T follicular helper cell (primary cell): ENCODE results near the gene CACNA1G.

Experiments used
- DNase-seq: peaks from one replicate; pipeline ENCODE4 v3.0.0-alpha.2; 2020; ENCODE audit warnings: low read depth

CACNA1G gene

DNA sequence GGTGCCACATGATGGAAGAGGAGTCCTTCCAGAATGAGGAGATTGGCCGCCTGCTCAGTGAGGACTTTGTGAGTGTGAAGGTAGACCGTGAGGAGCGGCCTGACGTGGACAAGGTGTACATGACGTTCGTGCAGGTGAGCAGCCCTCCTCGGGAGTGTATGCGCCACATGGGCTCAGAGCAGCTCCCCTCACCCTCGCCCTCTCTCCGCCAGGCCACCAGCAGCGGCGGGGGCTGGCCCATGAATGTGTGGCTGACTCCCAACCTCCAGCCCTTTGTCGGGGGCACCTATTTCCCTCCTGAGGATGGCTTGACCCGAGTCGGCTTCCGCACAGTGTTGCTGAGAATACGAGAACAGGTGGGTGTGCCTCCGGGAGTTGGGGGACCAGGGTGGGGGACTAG is 11.7 kb upstream of the CACNA1G start:
- DNase-seq, result no peak

DNA sequence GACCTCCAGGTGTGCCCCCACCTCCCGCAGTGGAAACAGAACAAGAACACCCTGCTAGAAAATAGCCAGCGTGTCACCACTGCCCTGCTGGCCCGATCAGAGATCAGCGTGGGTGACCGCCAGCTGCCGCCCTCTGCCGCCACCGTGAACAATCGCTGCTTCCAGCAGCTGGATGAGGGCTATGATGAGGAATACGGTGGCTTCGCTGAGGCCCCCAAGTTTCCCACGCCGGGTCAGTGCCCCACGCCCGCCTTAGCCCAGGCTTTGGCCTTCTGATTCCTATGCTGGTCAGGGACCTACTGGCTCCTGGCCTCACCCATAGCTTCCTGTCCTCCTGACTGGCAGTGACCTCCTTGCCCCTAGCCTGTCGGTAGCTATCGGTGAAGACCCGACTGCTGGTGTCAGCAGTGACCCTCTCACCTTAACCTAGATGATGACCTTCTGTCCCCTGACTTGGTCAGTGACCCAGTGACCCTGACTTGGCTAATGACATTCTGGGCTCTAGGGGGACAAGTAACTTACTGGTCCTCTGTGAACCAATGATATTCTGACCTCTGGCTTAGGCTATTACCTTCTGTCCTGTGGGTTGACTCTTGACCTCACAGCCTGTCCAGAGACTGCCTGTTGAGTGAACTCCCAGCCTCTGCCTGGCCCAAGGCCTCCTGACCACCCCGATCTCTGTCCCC is 11.1 kb upstream of the CACNA1G start:
- DNase-seq, result no peak

DNA sequence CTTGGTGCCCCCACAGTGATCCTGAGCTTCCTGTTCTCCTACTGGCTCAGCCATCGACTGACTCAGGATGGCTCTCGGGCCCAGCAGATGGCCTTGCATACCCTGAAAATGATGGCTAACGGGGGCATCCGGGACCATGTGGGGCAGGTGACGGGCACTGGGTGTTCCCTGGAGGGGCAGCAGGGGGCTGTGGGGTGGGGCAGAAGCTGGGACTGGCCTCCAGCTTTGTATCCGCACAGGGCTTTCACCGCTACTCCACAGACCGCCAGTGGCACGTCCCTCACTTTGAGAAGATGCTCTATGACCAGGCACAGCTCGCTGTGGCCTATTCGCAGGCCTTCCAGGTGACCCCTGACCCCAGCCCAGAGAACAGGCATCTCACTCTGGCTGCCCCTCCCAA is 10.5 kb upstream of the CACNA1G start:
- no peak for DNase-seq

DNA sequence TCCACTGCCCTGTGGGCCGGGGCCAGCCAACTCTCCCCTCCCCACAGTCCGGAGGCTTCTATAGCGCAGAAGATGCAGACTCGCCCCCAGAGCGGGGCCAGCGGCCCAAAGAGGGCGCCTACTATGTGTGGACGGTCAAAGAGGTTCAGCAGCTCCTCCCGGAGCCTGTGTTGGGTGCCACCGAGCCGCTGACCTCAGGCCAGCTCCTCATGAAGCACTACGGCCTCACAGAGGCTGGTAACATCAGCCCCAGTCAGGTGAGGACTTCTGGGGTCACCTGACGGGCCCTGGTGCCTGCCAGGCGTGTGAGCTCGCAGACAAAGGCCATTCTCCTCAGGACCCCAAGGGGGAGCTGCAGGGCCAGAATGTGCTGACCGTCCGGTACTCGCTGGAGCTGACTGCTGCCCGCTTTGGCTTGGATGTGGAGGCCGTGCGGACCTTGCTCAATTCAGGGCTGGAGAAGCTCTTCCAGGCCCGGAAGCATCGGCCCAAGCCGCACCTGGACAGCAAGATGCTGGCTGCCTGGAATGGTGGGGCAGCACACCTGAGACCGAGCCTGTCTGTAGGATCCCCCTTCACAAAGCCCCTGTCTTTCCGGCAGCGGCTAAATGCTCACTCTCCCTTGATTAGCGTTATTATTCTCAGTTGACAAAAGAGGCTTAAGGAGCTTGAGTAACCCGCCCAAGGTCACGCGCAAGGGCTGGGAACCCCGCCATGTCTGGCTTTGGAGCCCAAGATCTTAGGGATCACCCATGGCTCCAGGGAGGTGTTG is 9.7 kb upstream of the CACNA1G start:
- DNase-seq, result no peak

DNA sequence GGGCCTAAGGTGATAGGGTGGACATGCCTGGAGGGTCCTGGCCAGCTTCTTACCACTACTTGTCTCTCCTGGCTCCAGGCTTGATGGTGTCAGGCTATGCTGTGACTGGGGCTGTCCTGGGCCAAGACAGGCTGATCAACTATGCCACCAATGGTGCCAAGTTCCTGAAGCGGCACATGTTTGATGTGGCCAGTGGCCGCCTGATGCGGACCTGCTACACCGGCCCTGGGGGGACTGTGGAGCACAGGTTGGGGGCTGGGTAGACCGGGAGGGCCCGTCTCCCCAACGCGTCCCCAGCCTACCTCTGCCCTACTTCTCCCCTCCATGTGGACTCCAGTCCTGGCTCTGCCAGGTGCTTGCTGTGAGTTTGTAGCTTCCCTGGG is 9.1 kb upstream of the CACNA1G start:
- DNase-seq, result no peak

DNA sequence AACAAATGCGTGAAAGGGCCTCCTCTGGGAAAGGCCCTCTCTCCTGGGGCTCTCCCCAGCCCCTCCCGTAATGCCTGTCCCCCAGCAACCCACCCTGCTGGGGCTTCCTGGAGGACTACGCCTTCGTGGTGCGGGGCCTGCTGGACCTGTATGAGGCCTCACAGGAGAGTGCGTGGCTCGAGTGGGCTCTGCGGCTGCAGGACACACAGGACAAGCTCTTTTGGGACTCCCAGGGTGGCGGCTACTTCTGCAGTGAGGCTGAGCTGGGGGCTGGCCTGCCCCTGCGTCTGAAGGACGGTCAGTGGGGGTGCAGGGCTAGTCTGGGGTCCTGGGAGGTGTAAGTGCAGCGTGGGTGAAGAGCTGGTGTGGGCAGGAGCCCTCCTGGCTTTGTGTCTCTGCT is 8.6 kb upstream of the CACNA1G start:
- DNase-seq, result no peak

DNA sequence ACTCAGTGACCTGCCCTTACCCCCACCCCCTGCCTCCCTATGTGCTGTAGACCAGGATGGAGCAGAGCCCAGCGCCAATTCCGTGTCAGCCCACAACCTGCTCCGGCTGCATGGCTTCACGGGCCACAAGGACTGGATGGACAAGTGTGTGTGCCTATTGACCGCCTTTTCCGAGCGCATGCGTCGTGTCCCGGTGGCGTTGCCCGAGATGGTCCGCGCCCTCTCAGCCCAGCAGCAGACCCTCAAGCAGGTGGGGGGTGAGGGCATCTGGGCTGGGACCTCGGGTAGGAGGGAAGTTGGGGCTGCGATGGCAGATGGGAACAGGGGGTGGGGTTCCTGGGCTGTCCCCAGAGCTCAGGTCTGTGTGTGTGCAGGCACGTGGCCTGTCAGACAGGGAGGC is 6.3 kb upstream of the CACNA1G start:
- no peak for DNase-seq

DNA sequence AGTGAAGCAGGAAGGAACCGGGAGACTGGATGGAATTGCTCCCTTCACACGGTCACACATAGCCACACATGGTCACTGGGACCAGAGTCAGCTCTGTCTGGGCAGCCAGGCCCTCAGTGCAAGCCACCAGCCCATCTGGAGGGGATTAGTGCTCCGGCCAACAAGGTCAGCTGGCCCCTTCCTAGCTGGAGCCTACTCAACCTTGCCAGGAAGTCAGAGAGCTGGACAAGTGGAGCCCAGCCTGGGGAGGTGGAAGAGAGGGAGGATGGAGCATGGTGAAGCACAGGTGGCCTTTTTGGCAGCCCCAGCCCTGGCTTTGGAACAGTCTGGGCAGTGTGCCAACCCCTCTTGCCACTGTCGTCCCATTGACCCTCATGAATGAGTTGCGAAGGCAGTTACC is 3.7 kb upstream of the CACNA1G start:
- no peak for DNase-seq

DNA sequence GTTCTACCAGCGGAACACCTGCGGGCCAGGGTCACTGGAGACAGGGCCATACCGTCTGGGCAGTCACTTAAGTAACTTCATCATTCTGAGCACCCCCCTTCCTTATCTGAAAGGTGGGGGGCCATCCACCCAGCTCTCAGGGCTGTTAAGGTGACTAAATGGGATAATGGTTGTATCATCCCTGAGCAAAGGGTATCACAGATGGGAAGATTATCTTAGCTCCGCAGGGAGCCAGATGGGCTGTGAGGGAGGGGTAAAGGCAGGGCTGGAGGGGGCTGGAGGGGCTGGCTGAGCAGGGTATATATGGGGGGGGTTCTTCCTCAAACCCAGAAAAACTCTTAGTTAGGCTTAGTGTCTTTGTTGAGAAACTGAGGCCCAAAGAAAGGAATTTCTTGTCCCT is 2.9 kb upstream of the CACNA1G start:
- no peak for DNase-seq

DNA sequence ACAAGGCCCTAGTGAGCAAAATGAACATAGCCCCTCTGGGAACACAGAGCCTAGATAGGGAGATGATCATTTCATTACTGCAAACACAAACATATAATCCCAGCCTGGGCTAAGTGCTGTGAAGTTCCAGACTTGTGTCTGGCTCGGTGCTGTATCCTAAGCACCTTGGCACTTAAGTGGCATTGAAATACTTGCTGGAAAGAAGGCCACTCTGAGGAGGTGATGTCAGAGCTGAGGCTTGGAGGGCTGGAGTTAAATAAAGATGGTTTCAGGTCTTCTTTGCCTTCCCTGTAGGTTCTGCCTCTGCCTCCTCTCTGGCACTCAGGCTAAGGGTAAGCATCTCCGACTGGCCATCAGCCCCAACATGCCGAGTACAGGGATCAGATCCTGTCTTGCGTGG is 2.4 kb upstream of the CACNA1G start:
- DNase-seq, result no peak

DNA sequence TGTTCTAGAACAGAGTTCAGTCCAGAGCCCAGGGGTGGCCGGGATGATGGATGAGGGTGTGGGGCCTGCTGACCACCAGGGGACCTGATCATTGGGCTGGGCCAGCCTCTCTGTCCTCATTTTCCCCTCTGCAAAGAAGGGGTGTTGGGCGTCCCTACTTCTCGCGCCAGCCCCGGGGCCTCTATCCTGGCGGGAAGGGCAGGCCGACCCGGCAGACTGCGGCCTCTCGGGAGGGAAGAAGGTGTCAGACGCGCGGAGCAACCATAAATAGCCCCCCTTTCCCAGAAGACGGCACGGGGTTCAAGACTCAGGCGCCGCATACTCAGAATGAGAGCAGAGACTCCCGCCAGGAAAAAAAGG is 2.0 kb upstream of the CACNA1G start:
- DNase-seq, result no peak

DNA sequence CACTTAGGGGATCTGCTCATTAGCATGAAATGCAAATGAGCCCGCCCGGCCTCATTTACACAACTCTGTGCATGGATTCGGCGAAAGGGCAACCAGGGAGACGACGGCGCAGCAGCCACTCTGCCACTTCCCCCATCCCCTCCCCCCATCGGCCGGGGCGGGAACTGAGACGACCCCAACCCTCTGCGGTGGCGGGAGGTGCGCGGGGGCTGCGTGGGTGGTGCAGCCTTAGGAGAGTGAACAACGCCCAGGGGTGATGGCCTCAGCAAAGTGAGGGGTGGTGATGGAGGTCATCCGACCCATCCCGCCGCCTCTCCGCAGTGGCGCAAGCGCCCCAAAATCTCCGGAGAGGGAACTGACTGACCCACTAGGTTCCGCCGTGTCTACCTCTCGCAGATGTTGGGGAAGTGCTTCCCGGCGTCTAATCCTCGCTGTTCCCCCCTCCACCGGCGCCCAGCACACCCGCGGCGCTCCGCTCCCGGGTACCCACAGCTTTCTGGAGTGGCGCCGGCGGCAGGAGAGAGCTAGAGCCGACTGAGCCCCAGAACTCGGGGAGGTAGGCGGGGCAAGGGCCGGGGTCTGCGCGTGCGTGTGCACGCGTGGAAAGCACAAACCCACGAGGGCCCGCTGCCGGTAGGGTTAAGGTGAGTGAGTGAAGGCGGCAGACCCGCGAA is 1.4 kb upstream of the CACNA1G start:
- no peak for DNase-seq

DNA sequence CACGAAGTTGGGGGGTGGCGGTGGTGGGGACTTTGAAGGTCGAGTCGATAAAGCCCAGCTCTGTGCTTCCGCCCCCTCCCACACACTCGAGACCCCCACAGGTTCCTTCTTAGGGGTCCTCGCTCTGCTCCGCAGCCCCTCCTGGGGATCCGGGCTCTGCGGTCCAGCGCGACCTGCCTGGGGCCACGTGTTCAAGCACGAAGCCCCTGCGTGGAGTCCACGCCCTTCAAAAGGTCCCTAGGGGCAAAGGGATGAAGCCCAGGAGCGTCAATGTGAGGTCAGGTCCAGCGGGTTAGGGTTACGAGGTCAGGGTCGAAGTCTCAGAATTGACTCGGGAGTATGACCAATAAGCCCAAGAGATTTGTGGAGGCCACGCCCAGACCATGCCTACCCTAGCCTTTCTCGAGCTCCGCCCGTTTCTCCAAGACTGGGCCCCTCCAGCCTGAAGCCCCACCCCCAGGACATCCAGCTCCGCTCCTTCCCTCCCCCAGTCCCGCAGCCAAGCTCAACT is 786 bp upstream of the CACNA1G start:
- DNase-seq, result no peak

DNA sequence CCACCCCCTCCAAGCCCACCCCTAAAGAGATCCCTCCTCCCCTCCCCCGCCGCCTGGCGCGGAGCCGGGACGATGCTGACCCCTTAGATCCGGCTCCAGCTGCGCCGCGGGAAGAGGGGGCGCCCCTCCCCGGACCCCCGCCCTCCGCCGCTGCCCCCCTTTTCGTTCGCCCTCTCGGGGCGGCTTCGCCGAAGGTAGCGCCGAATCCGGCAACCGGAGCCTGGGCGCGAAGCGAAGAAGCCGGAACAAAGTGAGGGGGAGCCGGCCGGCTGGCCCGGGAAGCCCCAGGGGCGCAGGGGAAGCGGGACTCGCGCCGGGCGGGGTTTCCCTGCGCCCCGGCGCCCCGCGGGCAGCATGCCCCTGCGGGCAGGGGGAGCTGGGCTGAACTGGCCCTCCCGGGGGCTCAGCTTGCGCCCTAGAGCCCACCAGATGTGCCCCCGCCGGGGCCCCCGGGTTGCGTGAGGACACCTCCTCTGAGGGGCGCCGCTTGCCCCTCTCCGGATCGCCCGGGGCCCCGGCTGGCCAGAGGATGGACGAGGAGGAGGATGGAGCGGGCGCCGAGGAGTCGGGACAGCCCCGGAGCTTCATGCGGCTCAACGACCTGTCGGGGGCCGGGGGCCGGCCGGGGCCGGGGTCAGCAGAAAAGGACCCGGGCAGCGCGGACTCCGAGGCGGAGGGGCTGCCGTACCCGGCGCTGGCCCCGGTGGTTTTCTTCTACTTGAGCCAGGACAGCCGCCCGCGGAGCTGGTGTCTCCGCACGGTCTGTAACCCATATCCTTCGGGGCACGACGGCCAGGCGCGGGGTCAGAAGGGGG is 623 bp downstream of the CACNA1G start:
- no peak for DNase-seq

DNA sequence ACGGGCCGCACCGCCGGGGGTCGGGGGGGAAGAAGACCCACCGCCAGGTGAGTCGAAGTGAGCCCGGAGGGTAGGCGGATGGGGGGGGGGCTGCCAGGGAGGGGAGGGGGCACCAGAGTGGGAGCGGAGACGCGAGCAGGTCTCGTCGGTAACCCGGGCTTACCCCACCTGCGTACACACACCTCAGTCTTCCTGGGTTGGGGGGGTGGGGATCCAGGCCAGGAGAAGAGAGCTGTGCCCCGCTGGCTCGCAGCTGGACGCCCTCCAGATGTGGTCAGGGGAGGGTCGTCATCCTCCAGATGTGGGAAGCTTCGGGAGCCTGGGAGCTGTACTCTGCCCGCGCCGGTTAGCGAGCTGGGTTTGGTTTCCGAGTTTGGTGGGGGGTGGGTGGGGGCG is 1.2 kb downstream of the CACNA1G start:
- no peak for DNase-seq

DNA sequence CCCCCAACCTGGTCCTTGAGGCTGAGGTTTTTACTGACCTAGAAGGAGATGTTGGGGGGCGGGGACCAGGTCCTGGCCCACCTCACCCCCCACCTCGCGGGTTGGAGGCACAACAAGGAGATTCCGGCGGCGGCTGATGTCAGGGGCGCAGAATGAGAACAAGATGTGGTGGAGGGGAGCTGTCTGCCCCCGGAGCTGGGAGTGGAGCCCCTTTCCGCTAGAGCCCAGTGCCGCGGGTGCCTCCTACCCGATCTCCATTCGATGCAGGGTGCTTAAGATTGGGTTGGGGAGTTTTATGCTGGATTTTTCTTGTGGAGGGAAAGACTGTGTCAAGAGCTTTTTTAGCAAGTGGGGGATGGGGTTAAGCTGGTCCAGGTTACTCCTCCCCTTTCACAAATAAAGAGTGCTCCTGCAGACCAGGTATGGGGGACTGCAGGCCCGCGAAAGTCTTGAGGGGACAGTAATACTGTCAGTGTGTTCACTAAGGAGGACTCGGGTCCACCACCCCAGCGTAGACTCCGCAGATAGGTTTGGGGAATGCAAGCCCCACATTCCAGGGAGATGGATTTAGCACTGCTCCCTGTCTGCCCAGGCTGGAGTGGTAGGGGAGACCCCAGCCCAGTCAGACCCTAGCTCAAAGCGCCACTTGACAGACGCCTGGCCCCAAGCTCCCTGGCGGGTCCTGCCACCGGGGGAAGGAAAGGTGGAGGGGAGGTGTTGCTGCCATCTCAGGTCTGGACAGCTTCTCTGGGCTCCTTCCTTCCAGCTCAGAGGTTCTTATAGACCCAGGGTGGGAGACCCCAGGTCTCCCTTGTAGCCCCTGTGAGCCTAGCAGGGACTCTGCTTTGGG is 2.0 kb downstream of the CACNA1G start:
- no peak for DNase-seq

DNA sequence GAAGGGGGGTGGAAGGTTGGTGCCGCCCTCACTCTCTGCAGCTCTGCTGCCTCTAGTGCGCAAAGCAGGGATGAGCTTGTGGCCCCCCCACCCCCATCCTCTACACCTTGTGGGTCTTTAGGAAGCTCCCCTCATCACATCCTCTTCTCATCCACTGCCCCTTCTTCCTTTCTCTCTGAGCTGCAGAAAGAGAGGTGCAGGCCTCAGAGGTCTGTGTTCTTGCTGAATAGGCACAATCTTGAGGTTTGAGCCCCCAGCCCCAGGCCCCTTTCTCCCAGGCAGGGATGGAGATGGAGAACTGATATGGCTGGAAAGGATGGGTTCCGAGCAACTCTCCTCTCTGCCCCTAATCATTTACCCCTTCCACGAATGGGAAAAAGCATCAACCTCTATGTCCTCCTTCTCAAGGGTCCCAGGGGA is 2.6 kb downstream of the CACNA1G start:
- no peak for DNase-seq

DNA sequence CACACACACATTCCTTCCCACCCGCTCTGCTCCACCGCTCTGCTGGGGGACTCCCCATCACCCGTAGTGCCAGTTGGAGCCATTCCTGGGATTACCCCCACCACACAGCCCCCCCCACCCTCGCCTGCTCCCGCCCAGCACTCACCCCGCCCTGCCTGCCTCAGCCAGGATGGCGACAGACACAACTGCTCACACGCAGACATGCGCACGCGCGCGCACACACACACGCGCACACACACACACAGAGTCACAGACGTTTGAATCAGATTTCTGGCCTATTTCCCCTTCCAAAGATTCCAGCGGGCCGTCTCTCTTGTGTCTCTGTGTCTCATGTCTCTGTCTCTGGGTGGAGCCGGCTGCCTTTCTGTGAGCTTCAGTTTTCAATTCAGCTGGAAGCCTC is 4.4 kb downstream of the CACNA1G start:
- DNase-seq, result no peak

DNA sequence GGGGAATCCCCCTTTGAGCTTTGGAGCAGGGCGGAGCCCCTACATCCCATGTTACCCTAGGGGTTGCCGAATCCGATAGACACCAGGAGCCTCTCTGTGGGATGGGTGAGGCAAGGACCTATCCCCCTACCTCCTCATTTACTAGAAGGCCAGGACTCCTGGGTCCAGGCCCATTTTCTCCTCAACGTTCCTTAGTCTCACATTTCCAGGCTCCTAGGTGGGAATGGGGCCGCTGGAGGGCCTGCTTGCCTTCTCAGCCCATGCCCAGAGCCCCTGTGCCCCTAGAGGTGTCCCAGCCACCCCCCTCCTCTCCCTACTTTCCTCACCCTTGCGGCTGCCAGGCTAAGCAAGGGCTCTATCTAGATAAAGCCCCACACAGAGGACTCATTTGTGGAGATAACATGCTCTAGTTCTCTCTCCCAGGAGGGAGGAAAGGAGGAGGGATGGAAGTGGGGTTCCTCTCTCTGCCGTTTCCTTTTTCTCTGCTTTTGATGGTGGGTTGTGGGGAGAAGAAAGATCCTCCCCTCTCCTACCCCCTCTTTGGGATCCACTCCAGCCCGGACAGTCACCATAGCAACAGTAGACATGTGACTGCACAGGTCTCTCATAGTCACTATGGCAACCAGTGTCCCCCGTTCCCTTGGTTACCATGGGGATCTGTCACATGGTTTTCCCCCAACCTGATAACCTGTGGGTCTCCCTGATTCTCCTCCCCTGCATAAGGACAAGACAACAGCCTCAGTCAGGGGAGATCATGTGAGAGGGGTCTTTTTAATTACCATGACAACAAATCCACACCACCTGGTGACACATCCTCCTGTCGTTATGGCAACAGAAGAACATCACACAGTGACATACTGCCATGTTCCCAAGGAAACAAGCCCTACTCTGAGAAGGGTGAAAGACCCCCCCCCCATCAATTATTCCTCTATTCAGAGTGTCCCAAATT is 5.2 kb downstream of the CACNA1G start:
- DNase-seq, result no peak

DNA sequence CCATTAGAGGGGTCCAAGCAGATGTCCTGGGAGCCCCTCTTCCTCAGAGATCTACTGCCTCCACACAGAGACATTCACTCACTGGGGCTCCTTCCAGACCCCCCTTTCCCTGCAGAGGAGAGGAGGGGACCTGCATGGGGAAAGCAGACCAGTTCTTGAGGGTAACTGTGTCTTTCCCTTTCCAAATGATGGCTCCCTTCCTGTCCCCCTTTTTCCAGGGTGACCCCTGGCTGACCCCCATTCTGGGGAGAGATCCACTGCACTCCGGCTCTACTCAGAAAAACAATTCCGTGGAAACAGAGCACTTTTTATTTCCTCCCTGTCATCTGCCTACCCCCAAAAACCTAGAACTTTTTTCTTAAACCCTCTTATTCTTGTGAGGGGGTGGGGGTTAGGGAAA is 6.4 kb downstream of the CACNA1G start:
- DNase-seq, result no peak
